Activated T-cell treated with anti-CD3 and anti-CD28 coated beads, Interleukin-2, amount 50 U/mL, for 48 hours (primary cell): ENCODE measurements around the gene ZNF268.
"Not testable (repeated sequence)": the region's sequence is repeated elsewhere in the genome, so short reads cannot be mapped to it uniquely, and the experiment has no call there.

ENCODE experiments used
- DNase-seq, 2 experiments: peaks; one replicate each; pipeline ENCODE4 v3.0.0-alpha.2; 2020

Gene ZNF268

GRCh38 chr12:133231001-133231400 is 49.7 kb downstream of the ZNF268 start:
- no peak for DNase-seq

- DNase-seq, result no peak
Measured at GRCh38 chr12:133233006-133233405, 51.7 kb downstream of the ZNF268 start.

- DNase-seq, result no peak
Measured at GRCh38 chr12:133233993-133234564, 52.8 kb downstream of the ZNF268 start.

GRCh38 chr12:133234971-133235370 is 53.7 kb downstream of the ZNF268 start:
- DNase-seq, result no peak

GRCh38 chr12:133235401-133236112 is 54.3 kb downstream of the ZNF268 start, which contains the start of gene ANHX:
Gene ANHX, minus strand, starts transcription at chr12:133235877. Its CDS starts 1,521 bp downstream, at chr12:133234356.
- no peak for DNase-seq

- DNase-seq, result no peak
Measured at GRCh38 chr12:133236144-133236543, 54.8 kb downstream of the ZNF268 start.

GRCh38 chr12:133236556-133236955 is 55.3 kb downstream of the ZNF268 start:
- DNase-seq, result no peak

- DNase-seq, result no peak
Measured at GRCh38 chr12:133251732-133252131, 70.4 kb downstream of the ZNF268 start.

GRCh38 chr12:133255833-133256232 is 74.5 kb downstream of the ZNF268 start:
- DNase-seq, result not testable (repeated sequence)

- no peak for DNase-seq
Measured at GRCh38 chr12:133256321-133256720, 75.0 kb downstream of the ZNF268 start.

GRCh38 chr12:133264173-133264572 is 82.9 kb downstream of the ZNF268 start:
- DNase-seq, result no peak
